Muscle layer of colon (tissue), 2 donors: ENCODE measurements around the gene ITGA3.

Source experiments
- H3K27ac ChIP-seq: one replicate; pipeline ENCODE4 v1.7.0; 2013; ENCODE audit warnings: low read depth, mild to moderate bottlenecking, low read length, moderate library complexity
- H3K27me3 ChIP-seq, 2 donors: one replicate each; pipeline ENCODE4 v1.7.0; 2013; ENCODE audit warnings: low read length in 2 of 2, mild to moderate bottlenecking in 2 of 2; ENCODE audit not compliant: insufficient read depth in 2 of 2, control insufficient read depth in 1 of 2
- H3K36me3 ChIP-seq: one replicate; pipeline ENCODE4 v1.7.0; 2013; ENCODE audit warnings: mild to moderate bottlenecking, low read length; ENCODE audit not compliant: insufficient read depth
- H3K4me1 ChIP-seq: one replicate; pipeline ENCODE4 v1.7.0; 2013; ENCODE audit warnings: mild to moderate bottlenecking, low read length; ENCODE audit not compliant: insufficient read depth
- H3K4me3 ChIP-seq, 2 donors: one replicate each; pipeline ENCODE4 v1.7.0; 2013; ENCODE audit warnings: low read length in 2 of 2, low read depth in 1 of 2, mild to moderate bottlenecking in 1 of 2, moderate library complexity in 1 of 2
- H3K9ac ChIP-seq: one replicate; pipeline ENCODE4 v1.7.0; 2013; ENCODE audit warnings: low read length
- H3K9me3 ChIP-seq: one replicate; pipeline ENCODE4 v1.7.0; 2013; ENCODE audit warnings: mild to moderate bottlenecking, low read length
- donor health status: abdominal sarcoma.
- donor health status: Adenocarcinoma of cecum.

The ITGA3 gene

GRCh38 chr17:50098583-50098982, 42.7 kb downstream of the ITGA3 start:
- no peak overlapping the region for H3K27ac ChIP-seq
- peaks cover 55% of the 10 kb centered on the region for H3K4me1 ChIP-seq
- no peak overlapping the region for H3K9ac ChIP-seq
- H3K27me3 ChIP-seq, result no peaks in the 10 kb centered on the region
- H3K4me3 ChIP-seq, result no peak overlapping the region
- H3K36me3 ChIP-seq, result peaks cover 38% of the 10 kb centered on the region
- H3K9me3 ChIP-seq, result no peaks in the 10 kb centered on the region

- Histone ChIP-seq H3K9me3 (no peaks in the 10 kb centered on the region), H3K36me3 (peaks cover 42% of the 10 kb centered on the region), H3K9ac (no peak overlapping the region), H3K27ac (no peak overlapping the region), H3K27me3 (no peaks in the 10 kb centered on the region), H3K4me3 (no peak overlapping the region), H3K4me1 (peaks cover 57% of the 10 kb centered on the region)
These were observed 43.1 kb downstream of the ITGA3 start for GRCh38 chr17:50099003-50099402.

- peak overlapping the region; percentile 89 for H3K27ac ChIP-seq
- H3K9ac ChIP-seq, result no peak overlapping the region
- peaks cover 49% of the 10 kb centered on the region for H3K36me3 ChIP-seq
- no peaks in the 10 kb centered on the region for H3K9me3 ChIP-seq
- H3K4me3 ChIP-seq, result no peak overlapping the region
- no peaks in the 10 kb centered on the region for H3K27me3 ChIP-seq
- peaks cover 54% of the 10 kb centered on the region for H3K4me1 ChIP-seq
These were observed 44.6 kb downstream of the ITGA3 start for GRCh38 chr17:50100480-50100883.

- Histone ChIP-seq H3K4me3 (peak overlapping the region in 1 of 2 donors; percentile 20), H3K27me3 (no peaks in the 10 kb centered on the region), H3K9ac (no peak overlapping the region), H3K4me1 (peaks cover 54% of the 10 kb centered on the region), H3K9me3 (no peaks in the 10 kb centered on the region), H3K36me3 (peaks cover 54% of the 10 kb centered on the region), H3K27ac (peak overlapping the region; percentile 89)
These were observed 45.0 kb downstream of the ITGA3 start for GRCh38 chr17:50100921-50101345.

- Histone ChIP-seq H3K27me3 (no peaks in the 10 kb centered on the region), H3K27ac (peak overlapping the region; percentile 89), H3K4me1 (peaks cover 48% of the 10 kb centered on the region), H3K36me3 (peaks cover 60% of the 10 kb centered on the region), H3K4me3 (peak overlapping the region in 1 of 2 donors; percentile 20), H3K9ac (no peak overlapping the region), H3K9me3 (no peaks in the 10 kb centered on the region)
These were observed 45.6 kb downstream of the ITGA3 start for GRCh38 chr17:50101346-50102163.

GRCh38 chr17:50102164-50102991, 46.5 kb downstream of the ITGA3 start:
- H3K9me3 ChIP-seq, result no peaks in the 10 kb centered on the region
- H3K9ac ChIP-seq, result peak overlapping the region; percentile 11
- peak overlapping the region in 1 of 2 donors; percentile 1 for H3K4me3 ChIP-seq
- H3K36me3 ChIP-seq, result peaks cover 62% of the 10 kb centered on the region
- peak overlapping the region; percentile 89 for H3K27ac ChIP-seq
- no peaks in the 10 kb centered on the region for H3K27me3 ChIP-seq
- peaks cover 42% of the 10 kb centered on the region for H3K4me1 ChIP-seq

- Histone ChIP-seq H3K27me3 (no peaks in the 10 kb centered on the region), H3K4me3 (no peak overlapping the region), H3K36me3 (peaks cover 64% of the 10 kb centered on the region), H3K9me3 (no peaks in the 10 kb centered on the region), H3K9ac (no peak overlapping the region), H3K4me1 (peaks cover 42% of the 10 kb centered on the region), H3K27ac (no peak overlapping the region)
These were observed 47.3 kb downstream of the ITGA3 start for GRCh38 chr17:50103252-50103651.

GRCh38 chr17:50103941-50104340, 48.0 kb downstream of the ITGA3 start:
- no peak overlapping the region for H3K27ac ChIP-seq

GRCh38 chr17:50105811-50106210, 49.9 kb downstream of the ITGA3 start:
- Histone ChIP-seq H3K4me3 (no peak overlapping the region), H3K9ac (no peak overlapping the region), H3K36me3 (peaks cover 69% of the 10 kb centered on the region), H3K27ac (no peak overlapping the region), H3K4me1 (peaks cover 30% of the 10 kb centered on the region), H3K9me3 (no peaks in the 10 kb centered on the region), H3K27me3 (no peaks in the 10 kb centered on the region)

More at GRCh38 chr17:50103941-50104340, 48.0 kb downstream of the ITGA3 start:
- no peak overlapping the region for H3K4me3 ChIP-seq
- H3K9ac ChIP-seq, result no peak overlapping the region
- H3K4me1 ChIP-seq, result peaks cover 42% of the 10 kb centered on the region
- no peaks in the 10 kb centered on the region for H3K9me3 ChIP-seq
- peaks cover 64% of the 10 kb centered on the region for H3K36me3 ChIP-seq
- no peaks in the 10 kb centered on the region for H3K27me3 ChIP-seq

- peaks cover 26% of the 10 kb centered on the region for H3K4me1 ChIP-seq
- H3K9ac ChIP-seq, result no peak overlapping the region
- peaks cover 69% of the 10 kb centered on the region for H3K36me3 ChIP-seq
- H3K4me3 ChIP-seq, result no peak overlapping the region
- no peaks in the 10 kb centered on the region for H3K27me3 ChIP-seq
- H3K27ac ChIP-seq, result no peak overlapping the region
- H3K9me3 ChIP-seq, result no peaks in the 10 kb centered on the region
These were observed 50.7 kb downstream of the ITGA3 start for GRCh38 chr17:50106393-50107131.
